Activated CD4-positive, alpha-beta memory T cell treated with anti-CD3 and anti-CD28 coated beads for 36 hours (primary cell): ENCODE data around the gene OSBPL1A. TPM values are rescaled to one million over a fixed set of nuclear protein-coding genes. Genes with fewer than 3 reads are reported as not detected.

Source experiments
- CTCF ChIA-PET: fragments of 350-600 bp; sonication (Branson Sonifier 250); formaldehyde crosslinking; loops from one replicate; lab custom pipeline; 2021; ENCODE audit warnings: antibody characterized with exemption, inconsistent platforms; lab: Charles Lee
- POLR2A ChIA-PET: fragments of 350-600 bp; sonication (Branson Sonifier 250); formaldehyde crosslinking; loops from one replicate; lab custom pipeline; 2021; ENCODE audit warnings: antibody characterized with exemption; lab: Charles Lee
- DNase-seq: peaks from one replicate; pipeline ENCODE4 v3.0.0-alpha.2; 2020
- H3K27ac Mint-ChIP-seq: one replicate; pipeline ENCODE4 v1.8.0; 2021; ENCODE audit warnings: mixed read lengths
- H3K27me3 Mint-ChIP-seq: one replicate; pipeline ENCODE4 v1.8.0; 2021; ENCODE audit warnings: mixed read lengths
- H3K36me3 Mint-ChIP-seq: one replicate; pipeline ENCODE4 v1.8.0; 2021; ENCODE audit warnings: mixed read lengths
- H3K4me1 Mint-ChIP-seq: one replicate; pipeline ENCODE4 v1.8.0; 2021; ENCODE audit warnings: low read depth, mixed read lengths
- H3K4me3 Mint-ChIP-seq: one replicate; pipeline ENCODE4 v1.8.0; 2021; ENCODE audit warnings: mild to moderate bottlenecking, mixed read lengths
- H3K9me3 Mint-ChIP-seq: one replicate; pipeline ENCODE4 v1.8.0; 2021; ENCODE audit warnings: mixed read lengths
- intact Hi-C: fragments of 100-400 bp; cut with micrococcal nuclease; formaldehyde crosslinking; loops from one replicate; pipeline ENCODE4 v1.15.1; 2023
- total RNA-seq, 2 experiments: library from RNA; stranded (reverse); gene quantifications; one replicate each; pipeline ENCODE4 v1.2.3, GENCODE V29; 2021

Gene OSBPL1A
- total RNA-seq, 2 experiments from 2014 or later, result 1.4 to 2.4 TPM

- Mint-ChIP-seq H3K36me3 (no peaks in the 10 kb centered on the region), H3K27ac (no peak overlapping the region)
Measured at GRCh38 chr18:24214144-24214543, 183.5 kb downstream of the OSBPL1A start.

GRCh38 chr18:24212939-24213338, 184.7 kb downstream of the OSBPL1A start:
- H3K9me3 Mint-ChIP-seq, result no peaks in the 10 kb centered on the region
- peaks cover 5% of the 10 kb centered on the region for H3K4me1 Mint-ChIP-seq
- H3K27me3 Mint-ChIP-seq, result peaks cover 4% of the 10 kb centered on the region
- no peaks in the 10 kb centered on the region for H3K36me3 Mint-ChIP-seq
- intact Hi-C loops, result no loop called here
- H3K27ac Mint-ChIP-seq, result no peak overlapping the region
- no peak for DNase-seq
- POLR2A ChIA-PET, result no interaction called here
- H3K4me3 Mint-ChIP-seq, result no peak overlapping the region
- CTCF ChIA-PET, result no interaction called here

More at GRCh38 chr18:24214144-24214543, 183.5 kb downstream of the OSBPL1A start:
- Mint-ChIP-seq H3K27me3 (peaks cover 4% of the 10 kb centered on the region), H3K4me1 (no peaks in the 10 kb centered on the region), H3K9me3 (no peaks in the 10 kb centered on the region), H3K4me3 (no peak overlapping the region)
- intact Hi-C loops, result no loop called here
- no peak for DNase-seq
- CTCF ChIA-PET, result no interaction called here
- POLR2A ChIA-PET, result no interaction called here

GRCh38 chr18:24209558-24209957, 188.1 kb downstream of the OSBPL1A start:
- CTCF ChIA-PET, result no interaction called here
- no peak overlapping the region for H3K4me3 Mint-ChIP-seq
- no peaks in the 10 kb centered on the region for H3K36me3 Mint-ChIP-seq
- POLR2A ChIA-PET, result no interaction called here
- DNase-seq, result no peak
- peaks cover 8% of the 10 kb centered on the region for H3K27me3 Mint-ChIP-seq
- H3K4me1 Mint-ChIP-seq, result peaks cover 5% of the 10 kb centered on the region
- no peaks in the 10 kb centered on the region for H3K9me3 Mint-ChIP-seq
- intact Hi-C loops, result no loop called here
- no peak overlapping the region for H3K27ac Mint-ChIP-seq

GRCh38 chr18:24208270-24209035, 189.2 kb downstream of the OSBPL1A start:
- POLR2A ChIA-PET, result no interaction called here
- CTCF ChIA-PET, result interaction anchor here (1.4 kb wide), 1 partner anchor 32 kb away, joined by 4 read pairs; no protein-coding TSS in a partner anchor

GRCh38 chr18:24204904-24205303, 192.7 kb downstream of the OSBPL1A start:
- Mint-ChIP-seq H3K27ac (no peak overlapping the region), H3K27me3 (peaks cover 8% of the 10 kb centered on the region), H3K36me3 (no peaks in the 10 kb centered on the region), H3K4me3 (no peak overlapping the region), H3K4me1 (peaks cover 5% of the 10 kb centered on the region), H3K9me3 (no peaks in the 10 kb centered on the region)
- POLR2A ChIA-PET, result no interaction called here
- CTCF ChIA-PET, result no interaction called here
- no peak for DNase-seq
- intact Hi-C loops, result no loop called here

More at GRCh38 chr18:24208270-24209035, 189.2 kb downstream of the OSBPL1A start:
- Mint-ChIP-seq H3K27ac (no peak overlapping the region), H3K36me3 (no peaks in the 10 kb centered on the region), H3K27me3 (peaks cover 8% of the 10 kb centered on the region), H3K9me3 (no peaks in the 10 kb centered on the region), H3K4me1 (peaks cover 5% of the 10 kb centered on the region), H3K4me3 (no peak overlapping the region)
- no peak for DNase-seq
- intact Hi-C loops, result no loop called here

GRCh38 chr18:24201699-24202687, 195.6 kb downstream of the OSBPL1A start:
- H3K4me1 Mint-ChIP-seq, result no peaks in the 10 kb centered on the region
- no peaks in the 10 kb centered on the region for H3K36me3 Mint-ChIP-seq
- ChIA-PET CTCF (interaction anchor here (0.8 to 1.0 kb wide), 2 partner anchors 25 kb away, joined by 3 read pairs; no protein-coding TSS in a partner anchor), POLR2A (no interaction called here)
- H3K27ac Mint-ChIP-seq, result no peak overlapping the region
- intact Hi-C loops, result no loop called here
- H3K4me3 Mint-ChIP-seq, result no peak overlapping the region
- H3K27me3 Mint-ChIP-seq, result peaks cover 4% of the 10 kb centered on the region
- no peak for DNase-seq
- no peaks in the 10 kb centered on the region for H3K9me3 Mint-ChIP-seq

GRCh38 chr18:24200494-24201290, 196.9 kb downstream of the OSBPL1A start:
- Mint-ChIP-seq H3K27ac (no peak overlapping the region), H3K36me3 (no peaks in the 10 kb centered on the region), H3K27me3 (no peaks in the 10 kb centered on the region), H3K4me1 (no peaks in the 10 kb centered on the region), H3K4me3 (no peak overlapping the region), H3K9me3 (no peaks in the 10 kb centered on the region)
- POLR2A ChIA-PET, result no interaction called here
- CTCF ChIA-PET, result interaction anchor here (1.0 kb wide), 1 partner anchor 288 kb away, joined by 3 read pairs; no protein-coding TSS in a partner anchor
- DNase-seq, result no peak
- intact Hi-C loops, result no loop called here

- intact Hi-C loops, result no loop called here
- no peaks in the 10 kb centered on the region for H3K4me1 Mint-ChIP-seq
- CTCF ChIA-PET, result interaction anchor here (1.4 kb wide), 1 partner anchor 9 kb away, joined by 3 read pairs; no protein-coding TSS in a partner anchor
- POLR2A ChIA-PET, result no interaction called here
- no peak overlapping the region for H3K27ac Mint-ChIP-seq
- no peak for DNase-seq
- H3K4me3 Mint-ChIP-seq, result no peak overlapping the region
- no peaks in the 10 kb centered on the region for H3K36me3 Mint-ChIP-seq
- H3K9me3 Mint-ChIP-seq, result no peaks in the 10 kb centered on the region
- H3K27me3 Mint-ChIP-seq, result no peaks in the 10 kb centered on the region
Measured at GRCh38 chr18:24199372-24199962, 198.2 kb downstream of the OSBPL1A start.

GRCh38 chr18:24198461-24198860, 199.2 kb downstream of the OSBPL1A start:
- CTCF ChIA-PET, result interaction anchor here (1.4 kb wide), 1 partner anchor 8 kb away, joined by 3 read pairs; no protein-coding TSS in a partner anchor
- Mint-ChIP-seq H3K36me3 (no peaks in the 10 kb centered on the region), H3K9me3 (no peaks in the 10 kb centered on the region), H3K27ac (no peak overlapping the region), H3K4me3 (no peak overlapping the region), H3K27me3 (no peaks in the 10 kb centered on the region), H3K4me1 (no peaks in the 10 kb centered on the region)
- DNase-seq, result no peak
- POLR2A ChIA-PET, result no interaction called here
- intact Hi-C loops, result no loop called here

GRCh38 chr18:24197412-24197811, 200.2 kb downstream of the OSBPL1A start:
- DNase-seq, result no peak
- Mint-ChIP-seq H3K27me3 (peaks cover 1% of the 10 kb centered on the region), H3K27ac (no peak overlapping the region), H3K4me1 (no peaks in the 10 kb centered on the region), H3K36me3 (no peaks in the 10 kb centered on the region), H3K9me3 (no peaks in the 10 kb centered on the region), H3K4me3 (no peak overlapping the region)
- POLR2A ChIA-PET, result no interaction called here
- intact Hi-C loops, result no loop called here
- CTCF ChIA-PET, result no interaction called here

GRCh38 chr18:24196764-24197163, 200.9 kb downstream of the OSBPL1A start:
- Mint-ChIP-seq H3K27me3 (peaks cover 1% of the 10 kb centered on the region), H3K4me1 (no peaks in the 10 kb centered on the region), H3K9me3 (no peaks in the 10 kb centered on the region), H3K4me3 (no peak overlapping the region), H3K36me3 (no peaks in the 10 kb centered on the region), H3K27ac (no peak overlapping the region)
- DNase-seq, result no peak
- ChIA-PET POLR2A (no interaction called here), CTCF (no interaction called here)
- intact Hi-C loops, result no loop called here
